AG20443 (cell line): ENCODE results near the gene TRNAU1AP.
"Not testable (repeated sequence)": the region's sequence is repeated elsewhere in the genome, so short reads cannot be mapped to it uniquely, and the experiment has no call there.

Experiments used
- DNase-seq: peaks from one replicate; pipeline ENCODE4 v3.0.0; 2012; ENCODE audit warnings: low spot score, mixed read lengths

Gene TRNAU1AP

GRCh38 chr1:28521502-28522164 is 31.3 kb upstream of the TRNAU1AP start:
- DNase-seq = no peak

GRCh38 chr1:28522537-28522936 is 30.3 kb upstream of the TRNAU1AP start:
- DNase-seq = not testable (repeated sequence)

- not testable (repeated sequence) for DNase-seq
Measured at GRCh38 chr1:28525002-28525642, 27.8 kb upstream of the TRNAU1AP start.

DNA sequence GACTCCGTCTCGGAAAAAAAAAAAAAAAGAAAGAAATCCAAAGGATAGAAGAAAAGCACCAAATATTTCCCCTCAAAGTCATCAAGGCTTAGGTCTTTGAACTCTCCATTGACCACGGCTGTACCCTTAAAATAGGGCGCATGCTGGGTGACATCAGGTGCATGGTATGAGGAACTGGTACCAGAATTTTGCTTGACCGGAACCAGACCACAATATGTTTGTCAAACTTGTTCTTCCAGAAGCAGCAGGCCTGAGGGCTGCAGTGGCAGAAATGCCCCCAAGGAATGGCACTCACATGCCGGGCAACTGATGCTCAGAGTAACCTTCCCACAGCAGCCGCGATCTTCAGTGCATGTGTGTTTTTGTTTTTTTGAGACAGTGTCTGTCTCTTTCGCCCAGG is 26.0 kb upstream of the TRNAU1AP start:
- DNase-seq = no peak

DNA sequence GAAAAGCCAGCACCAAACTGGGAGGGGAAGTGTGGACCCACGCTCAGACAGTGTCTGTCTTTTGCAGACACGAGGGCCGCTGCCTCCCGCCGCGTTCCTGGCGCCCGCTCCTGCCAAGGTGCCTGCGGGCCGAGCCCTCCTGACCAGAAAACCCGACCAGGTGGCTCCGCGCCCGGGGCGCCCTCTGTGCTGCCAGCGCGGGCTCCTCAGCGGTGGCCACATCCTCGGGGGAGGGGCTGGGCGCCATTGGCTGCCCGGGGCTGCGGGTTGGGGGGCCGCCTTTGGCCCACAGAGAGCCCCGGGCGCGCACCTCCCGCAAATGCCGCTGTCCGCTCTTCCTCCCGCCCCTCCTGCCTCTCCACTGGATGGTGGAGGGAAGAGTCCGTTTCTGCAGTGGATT is 22.4 kb upstream of the TRNAU1AP start:
- DNase-seq = no peak

DNA sequence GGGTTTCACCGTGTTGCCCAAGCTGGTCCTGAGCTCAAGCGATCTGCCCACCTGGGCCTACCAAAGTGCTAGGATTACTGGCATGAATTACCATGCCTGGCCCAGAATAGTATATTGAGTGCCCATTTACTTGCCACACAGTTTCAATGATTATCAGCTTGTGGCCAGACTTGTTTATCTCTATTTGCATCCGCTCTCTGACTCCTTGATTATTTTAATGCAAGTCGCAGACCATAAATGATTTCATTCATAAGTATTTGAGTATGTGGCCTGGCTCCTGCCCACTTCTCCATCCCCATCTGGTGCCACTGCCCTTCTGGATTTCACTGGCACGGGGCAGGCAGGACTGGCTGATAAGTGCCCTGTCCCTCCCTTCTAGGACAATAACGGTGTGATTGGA is 18.2 kb upstream of the TRNAU1AP start:
- DNase-seq = no peak

- DNase-seq = no peak
Measured at GRCh38 chr1:28535180-28535579, 17.7 kb upstream of the TRNAU1AP start.

GRCh38 chr1:28537457-28538199 is 15.3 kb upstream of the TRNAU1AP start:
- DNase-seq = no peak

DNA sequence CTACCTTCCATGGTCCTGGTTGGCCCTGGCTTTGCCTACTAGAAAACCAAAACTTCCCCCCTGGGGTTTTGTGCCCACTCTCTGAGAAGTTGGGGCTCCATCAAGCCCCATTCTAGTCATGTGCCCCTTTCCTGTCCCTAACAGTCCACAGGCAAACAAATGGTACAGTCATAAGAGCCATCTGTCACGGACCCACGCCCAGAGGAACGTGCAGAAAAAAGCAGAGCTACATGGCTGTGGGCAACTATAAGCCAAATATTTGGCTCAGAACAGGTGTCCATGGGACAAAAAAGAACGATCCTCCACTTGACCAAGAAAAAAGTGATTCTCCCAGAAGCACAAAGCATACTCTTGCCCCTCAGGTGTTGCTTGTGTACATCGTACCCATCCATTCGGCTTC is 14.6 kb upstream of the TRNAU1AP start:
- DNase-seq = no peak

GRCh38 chr1:28540651-28541050 is 12.2 kb upstream of the TRNAU1AP start:
- DNase-seq = no peak

DNA sequence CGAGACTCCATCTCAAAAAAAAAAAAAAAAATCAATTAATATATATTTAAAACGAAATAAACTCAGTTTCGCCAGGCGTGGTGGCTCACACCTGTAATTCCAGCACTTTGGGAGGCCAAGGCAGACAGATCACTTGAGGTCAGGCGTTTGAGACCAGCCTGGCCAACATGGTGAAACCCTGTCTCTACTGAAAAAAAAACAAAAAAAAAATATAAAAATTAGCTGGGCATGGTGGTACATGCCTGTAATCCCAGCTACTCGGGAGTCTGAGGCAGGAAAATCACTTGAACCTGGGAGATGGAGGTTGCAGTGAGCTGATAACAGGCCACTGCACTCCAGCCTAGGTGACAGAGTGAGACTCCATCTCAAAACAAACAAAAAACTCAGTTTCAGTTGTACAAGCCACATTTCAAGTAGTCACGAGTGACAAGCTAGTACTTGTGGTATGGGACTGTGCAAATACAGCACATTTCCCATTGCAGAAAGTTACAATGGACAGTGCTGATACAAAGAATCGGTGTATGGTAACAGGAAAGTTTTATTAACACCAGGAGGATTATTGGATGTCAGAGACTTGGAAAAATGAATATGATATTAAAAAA is 11.4 kb upstream of the TRNAU1AP start:
- not testable (repeated sequence) for DNase-seq

DNA sequence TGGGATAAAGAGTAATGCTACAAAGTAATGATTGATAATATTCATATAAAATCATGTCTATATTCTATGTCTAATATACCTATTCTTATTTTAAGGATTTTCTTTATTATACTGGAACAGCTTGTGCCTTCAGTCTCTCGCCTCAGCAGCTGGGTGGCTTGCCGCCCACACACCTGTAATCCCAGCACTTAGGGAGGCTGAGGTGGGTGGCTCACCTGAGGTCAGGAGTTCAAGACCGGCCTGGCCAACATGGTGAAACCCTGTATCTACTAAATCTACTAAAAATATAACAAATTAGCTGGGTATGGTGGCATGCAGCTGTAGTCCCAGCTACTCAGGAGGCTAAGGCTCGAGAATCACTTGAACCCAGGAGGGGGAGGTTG is 7.6 kb upstream of the TRNAU1AP start:
- no peak for DNase-seq

GRCh38 chr1:28548318-28548717 is 4.6 kb upstream of the TRNAU1AP start:
- DNase-seq = no peak

GRCh38 chr1:28551381-28551780 is 1.5 kb upstream of the TRNAU1AP start:
- DNase-seq = no peak

DNA sequence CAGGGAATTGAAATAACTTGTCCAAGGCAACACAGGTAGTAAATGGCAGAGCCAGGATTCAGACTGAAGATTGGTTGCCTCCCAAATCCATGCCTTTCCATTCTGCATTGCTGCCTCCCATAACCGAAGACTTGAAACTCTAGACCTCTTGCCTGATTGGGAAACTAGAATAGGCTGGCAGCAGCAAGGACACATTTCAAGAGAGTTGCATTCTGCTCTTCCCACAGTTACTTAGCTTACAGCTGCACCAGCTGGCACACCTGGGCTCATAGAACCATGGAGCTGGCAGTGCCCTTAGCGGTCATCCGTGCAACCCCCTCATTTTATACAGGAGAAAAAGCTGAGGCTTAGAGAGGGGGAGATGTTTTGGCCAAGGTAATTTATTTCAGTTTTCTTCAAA is 8.0 kb downstream of the TRNAU1AP start:
- DNase-seq = no peak

- no peak for DNase-seq
Measured at GRCh38 chr1:28564310-28564709, 11.4 kb downstream of the TRNAU1AP start.

- no peak for DNase-seq
Measured at GRCh38 chr1:28565040-28565439, 12.2 kb downstream of the TRNAU1AP start.

- no peak for DNase-seq
Measured at GRCh38 chr1:28565726-28566125, 12.8 kb downstream of the TRNAU1AP start.

DNA sequence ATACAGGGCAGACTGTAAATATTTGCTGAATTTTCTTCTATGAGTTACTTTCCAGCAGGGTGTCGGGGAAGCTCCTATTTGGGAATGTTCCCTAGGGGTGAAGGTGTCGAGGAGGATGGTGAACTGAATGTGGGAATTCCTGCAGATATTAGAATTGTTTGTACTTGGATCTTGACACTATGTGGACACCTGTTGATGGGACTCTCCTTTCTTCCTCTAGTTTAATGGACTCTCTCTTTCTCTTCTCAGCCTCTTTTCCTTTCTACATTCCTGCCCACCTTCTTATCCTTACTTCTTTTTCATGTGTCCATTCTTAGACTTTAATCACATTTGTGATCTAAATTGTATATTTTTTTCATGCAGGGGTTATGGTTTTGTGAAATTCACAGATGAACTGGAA is 14.0 kb downstream of the TRNAU1AP start:
- no peak for DNase-seq

DNA sequence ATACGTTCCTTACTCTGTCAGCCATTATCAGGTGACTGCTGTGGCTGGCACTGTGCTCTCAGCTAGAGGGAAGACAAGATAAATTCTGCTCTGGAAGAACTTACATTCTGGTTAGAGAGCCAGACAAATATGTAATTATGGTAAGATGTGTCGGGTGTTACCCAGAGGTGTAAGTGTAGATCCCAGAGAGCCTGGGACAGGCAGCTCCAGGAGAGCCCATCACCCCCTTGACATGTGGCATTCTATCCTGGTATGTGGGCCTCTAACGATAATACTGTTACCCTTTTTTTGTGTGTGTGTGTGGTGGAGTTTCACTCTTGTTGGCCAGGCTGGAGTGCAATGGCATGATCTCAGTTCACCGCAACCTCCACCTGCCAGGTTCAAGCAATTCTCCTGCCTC is 19.0 kb downstream of the TRNAU1AP start:
- DNase-seq = no peak

DNA sequence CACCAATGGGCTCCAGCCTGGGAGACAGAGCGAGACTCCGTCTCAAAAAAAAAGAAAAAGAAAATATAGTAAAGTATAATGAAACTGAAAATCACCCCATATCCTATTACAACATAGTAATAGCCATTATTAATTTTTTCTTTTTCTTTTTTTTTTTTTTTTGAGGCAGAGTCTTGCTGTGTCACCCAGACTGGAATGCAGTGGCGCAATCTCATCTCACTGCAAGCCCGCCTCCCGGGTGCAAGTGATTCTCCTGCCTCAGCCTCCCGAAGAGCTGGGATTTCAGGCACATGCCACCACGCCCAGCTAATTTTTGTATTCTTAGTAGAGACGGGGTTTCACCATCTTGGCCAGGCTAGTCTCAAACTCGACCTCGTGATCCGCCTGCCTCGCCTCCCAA is 20.0 kb downstream of the TRNAU1AP start:
- DNase-seq = not testable (repeated sequence)

DNA sequence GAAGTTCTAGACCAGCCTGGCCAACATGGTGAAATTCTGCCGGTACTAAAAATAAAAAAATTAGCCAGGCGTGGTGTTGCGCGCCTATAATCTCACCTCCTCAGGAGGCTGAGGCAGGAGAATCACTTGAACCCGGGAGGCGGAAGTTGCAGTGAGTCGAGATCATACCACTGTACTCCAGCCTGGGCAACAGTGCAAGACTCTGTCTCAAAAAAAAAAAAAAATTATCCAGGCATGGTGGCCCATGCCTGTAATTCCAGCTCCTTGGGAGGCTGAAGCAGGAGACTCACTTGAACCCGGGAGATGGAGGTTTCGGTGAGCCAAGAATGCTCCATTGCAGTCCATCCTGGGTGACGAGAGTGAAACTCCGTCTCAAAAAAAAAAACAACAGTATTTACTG is 20.7 kb downstream of the TRNAU1AP start:
- no peak for DNase-seq
